HUES48 (cell line): Measurements from ENCODE around the gene MNX1.
A peak's percentile ranks its signal among the peaks of the same experiment; 100 is the strongest.

Experiments used
- H3K27ac ChIP-seq: one replicate; pipeline ENCODE4 v1.7.0; 2013; ENCODE audit warnings: low read depth, low read length, inconsistent platforms
- H3K27me3 ChIP-seq: 2 replicates; pipeline ENCODE4 v1.6.1; 2013; ENCODE audit warnings: mild to moderate bottlenecking, low read length; ENCODE audit not compliant: control insufficient read depth, insufficient read depth
- H3K36me3 ChIP-seq: 2 replicates; pipeline ENCODE4 v1.6.1; 2013; ENCODE audit warnings: low read length; ENCODE audit not compliant: control insufficient read depth, insufficient read depth
- H3K4me1 ChIP-seq: 2 replicates; pipeline ENCODE4 v1.6.1; 2013; ENCODE audit warnings: mild to moderate bottlenecking, low read length; ENCODE audit not compliant: control insufficient read depth, insufficient read depth
- H3K4me3 ChIP-seq: 2 replicates; pipeline ENCODE4 v1.5.1; 2013; ENCODE audit warnings: mild to moderate bottlenecking, low read depth, low read length
- H3K9ac ChIP-seq: 2 replicates; pipeline ENCODE4 v1.6.1; 2013; ENCODE audit warnings: mild to moderate bottlenecking, low read depth, low read length, moderate library complexity
- H3K9me3 ChIP-seq: 2 replicates; pipeline ENCODE4 v1.6.1; 2013; ENCODE audit warnings: low read length; ENCODE audit not compliant: control insufficient read depth, insufficient read depth

MNX1 gene

DNA sequence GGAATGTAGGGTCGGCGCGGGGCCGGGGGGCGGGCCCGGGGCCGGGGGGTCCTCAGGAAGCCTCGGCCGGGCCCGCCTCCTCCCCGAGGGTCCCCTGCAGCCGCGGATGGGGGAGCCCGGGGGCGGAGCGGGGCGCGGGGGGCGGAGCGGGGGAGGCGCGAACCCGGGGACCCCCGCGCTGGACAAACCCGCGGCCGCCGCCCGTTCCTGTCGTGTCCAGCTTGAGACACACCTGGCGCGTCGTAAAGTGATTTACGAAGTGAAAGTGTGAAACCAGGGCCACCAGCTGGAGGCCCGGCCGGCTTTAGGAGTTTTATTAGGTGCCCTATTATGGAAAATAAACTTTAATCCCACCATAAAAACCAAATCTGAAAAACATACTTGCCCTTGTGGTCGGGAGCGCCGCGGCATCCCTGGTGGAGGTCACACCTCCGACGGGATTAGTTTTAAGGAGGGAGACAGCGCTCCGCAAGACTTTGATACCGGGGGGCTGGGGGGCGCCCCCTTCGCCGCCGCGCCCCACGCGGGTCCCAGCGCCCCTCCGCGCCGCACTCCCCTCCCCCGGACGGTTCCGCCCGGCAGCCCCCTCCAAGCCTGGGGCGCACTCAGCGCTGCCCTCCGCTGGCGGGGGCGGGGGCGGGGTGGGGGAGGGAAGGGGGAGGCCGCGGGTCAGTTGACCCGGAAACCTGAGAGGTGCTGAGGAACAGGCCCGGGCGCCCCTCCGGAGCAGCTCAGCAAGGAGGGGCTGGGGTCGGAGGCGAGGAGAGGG is 10.3 kb downstream of the MNX1 start:
- Histone ChIP-seq H3K4me3 (peak overlapping the region; percentile 34), H3K27me3 (peaks cover 95% of the 10 kb centered on the region), H3K27ac (no peak overlapping the region), H3K9ac (no peak overlapping the region), H3K4me1 (peaks cover 14% of the 10 kb centered on the region), H3K9me3 (no peaks in the 10 kb centered on the region), H3K36me3 (no peaks in the 10 kb centered on the region)

- Histone ChIP-seq H3K27me3 (peaks cover 90% of the 10 kb centered on the region), H3K4me1 (peaks cover 11% of the 10 kb centered on the region), H3K27ac (no peak overlapping the region), H3K36me3 (no peaks in the 10 kb centered on the region), H3K4me3 (peak overlapping the region; percentile 7; the same call in 1 of the 2 replicates), H3K9me3 (no peaks in the 10 kb centered on the region), H3K9ac (no peak overlapping the region)
Measured at GRCh38 chr7:156998988-156999957, 11.2 kb downstream of the MNX1 start.

DNA sequence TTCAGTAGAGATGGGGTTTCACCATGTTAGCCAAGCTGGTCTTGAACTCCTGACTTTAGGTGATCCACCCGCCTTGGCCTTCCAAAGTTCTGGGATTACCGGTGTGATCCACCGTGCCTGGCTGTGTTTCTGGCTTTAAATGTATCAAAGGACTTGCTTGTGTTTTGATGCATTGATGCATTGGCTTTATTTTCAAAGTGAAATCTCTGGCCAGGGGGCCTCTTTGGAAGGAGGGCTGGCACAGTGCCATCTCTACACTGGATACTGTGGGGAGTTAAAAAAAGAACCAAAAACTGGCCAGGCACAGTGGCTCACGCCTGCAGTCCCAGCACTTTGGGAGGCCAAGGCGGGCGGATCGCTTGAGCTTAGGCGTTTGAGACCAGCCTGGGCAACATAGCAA is 16.0 kb downstream of the MNX1 start:
- Histone ChIP-seq H3K27ac (no peak overlapping the region), H3K27me3 (peaks cover 50% of the 10 kb centered on the region)

DNA sequence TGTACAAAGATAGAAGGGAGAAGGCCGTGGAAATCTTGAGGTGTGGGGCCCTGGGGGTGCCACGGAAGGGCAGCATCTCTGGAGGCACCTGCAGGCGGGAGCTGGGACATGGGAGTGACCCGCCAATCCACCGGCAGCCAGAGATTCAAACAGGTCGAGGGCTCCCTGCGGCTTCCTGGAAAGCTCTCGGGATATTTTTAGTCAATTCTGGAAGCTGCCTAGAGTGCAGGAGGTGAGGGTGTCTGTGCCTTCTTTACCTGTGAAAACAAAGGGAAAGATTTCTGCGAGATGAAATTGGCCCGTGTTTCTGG is 16.6 kb downstream of the MNX1 start:
- H3K27me3 ChIP-seq: peaks cover 45% of the 10 kb centered on the region

More for the DNA sequence above, 16.0 kb downstream of the MNX1 start:
- Histone ChIP-seq H3K9ac (no peak overlapping the region), H3K4me1 (no peaks in the 10 kb centered on the region), H3K9me3 (no peaks in the 10 kb centered on the region), H3K36me3 (no peaks in the 10 kb centered on the region), H3K4me3 (no peak overlapping the region)

GRCh38 chr7:156993021-156993924 is 17.2 kb downstream of the MNX1 start:
- no peak overlapping the region for H3K9ac ChIP-seq

More for the DNA sequence above, 16.6 kb downstream of the MNX1 start:
- Histone ChIP-seq H3K4me1 (no peaks in the 10 kb centered on the region), H3K9me3 (no peaks in the 10 kb centered on the region), H3K4me3 (no peak overlapping the region), H3K27ac (no peak overlapping the region), H3K9ac (no peak overlapping the region), H3K36me3 (no peaks in the 10 kb centered on the region)

GRCh38 chr7:156989766-156990535 is 20.5 kb downstream of the MNX1 start:
- no peaks in the 10 kb centered on the region for H3K9me3 ChIP-seq
- no peaks in the 10 kb centered on the region for H3K36me3 ChIP-seq
- H3K4me1 ChIP-seq: no peaks in the 10 kb centered on the region
- H3K9ac ChIP-seq: no peak overlapping the region
- no peak overlapping the region for H3K27ac ChIP-seq
- H3K4me3 ChIP-seq: no peak overlapping the region
- H3K27me3 ChIP-seq: peaks cover 11% of the 10 kb centered on the region; the same call in 1 of the 2 replicates

More at GRCh38 chr7:156993021-156993924, 17.2 kb downstream of the MNX1 start:
- no peaks in the 10 kb centered on the region for H3K4me1 ChIP-seq
- no peak overlapping the region for H3K4me3 ChIP-seq
- no peak overlapping the region for H3K27ac ChIP-seq
- peaks cover 39% of the 10 kb centered on the region for H3K27me3 ChIP-seq
- no peaks in the 10 kb centered on the region for H3K9me3 ChIP-seq
- H3K36me3 ChIP-seq: no peaks in the 10 kb centered on the region

DNA sequence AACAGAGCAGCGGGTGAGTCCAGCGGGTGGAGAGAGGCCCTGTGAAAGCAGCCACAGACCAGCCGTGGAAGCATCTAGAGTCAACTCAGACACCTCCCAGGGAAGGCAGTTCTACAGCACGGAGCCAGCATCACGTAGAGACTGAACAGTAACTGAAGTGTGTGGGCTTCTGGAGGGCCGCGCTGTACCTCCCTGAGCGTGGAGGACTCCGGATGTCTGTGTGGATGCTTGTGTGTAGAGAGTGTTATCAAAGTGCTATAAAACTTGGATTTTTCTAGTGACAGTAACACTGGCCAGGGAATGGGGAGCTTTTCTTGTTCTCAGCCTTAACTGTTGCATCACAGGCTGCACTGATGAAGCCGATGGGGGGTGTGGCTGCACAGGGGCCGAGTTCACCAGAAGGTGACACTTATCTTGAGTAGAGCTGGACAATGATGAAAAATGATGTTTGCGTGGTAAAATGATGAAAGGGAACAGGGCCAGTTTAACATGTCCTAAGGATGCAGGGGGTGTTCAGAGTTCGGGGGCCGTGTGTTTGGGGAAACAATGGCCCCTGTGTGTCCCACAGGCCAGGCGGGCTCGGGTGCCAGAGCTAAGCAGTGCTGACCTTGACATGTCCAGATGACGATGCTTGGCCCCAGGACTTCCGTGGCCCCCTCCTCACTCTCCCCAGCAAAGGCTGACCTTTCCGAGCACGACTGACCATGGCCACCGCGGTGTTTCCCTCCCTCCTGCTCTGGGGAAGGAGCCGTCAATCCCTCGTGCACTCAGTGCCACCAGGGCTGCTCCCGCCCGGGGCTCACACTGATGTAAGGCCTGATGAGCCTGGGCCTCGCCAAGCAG is 21.9 kb downstream of the MNX1 start:
- no peaks in the 10 kb centered on the region for H3K9me3 ChIP-seq
- no peaks in the 10 kb centered on the region for H3K36me3 ChIP-seq
- no peaks in the 10 kb centered on the region for H3K4me1 ChIP-seq
- no peak overlapping the region for H3K4me3 ChIP-seq
- H3K9ac ChIP-seq: no peak overlapping the region
- peaks cover 7% of the 10 kb centered on the region; the same call in 1 of the 2 replicates for H3K27me3 ChIP-seq
- no peak overlapping the region for H3K27ac ChIP-seq

DNA sequence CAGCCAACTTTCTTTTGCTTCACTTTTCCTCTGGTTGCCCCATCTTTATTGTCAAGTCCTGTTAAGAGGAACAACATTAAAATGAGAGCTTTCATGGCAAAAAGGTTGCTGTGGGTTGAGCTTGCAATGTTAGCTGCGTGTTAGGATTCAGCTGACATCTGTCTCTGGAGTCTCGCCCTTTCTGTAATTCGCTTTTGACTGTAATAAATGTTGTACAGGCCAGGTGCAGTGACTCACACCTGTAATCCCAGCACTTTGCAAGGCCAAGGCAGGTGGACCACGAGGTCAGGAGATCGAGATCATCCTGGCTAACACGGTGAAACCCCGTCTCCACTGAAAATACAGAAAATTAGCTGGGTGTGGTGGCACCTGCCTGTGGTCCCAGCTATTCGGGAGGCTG is 24.1 kb downstream of the MNX1 start:
- no peaks in the 10 kb centered on the region for H3K36me3 ChIP-seq
- H3K4me3 ChIP-seq: no peak overlapping the region
- no peak overlapping the region for H3K9ac ChIP-seq
- no peaks in the 10 kb centered on the region for H3K4me1 ChIP-seq
- H3K9me3 ChIP-seq: 0 out of 2 replicates have a peak, but pooled peaks cover 4% of the 10 kb centered on the region
- H3K27me3 ChIP-seq: no peaks in the 10 kb centered on the region
- no peak overlapping the region for H3K27ac ChIP-seq

DNA sequence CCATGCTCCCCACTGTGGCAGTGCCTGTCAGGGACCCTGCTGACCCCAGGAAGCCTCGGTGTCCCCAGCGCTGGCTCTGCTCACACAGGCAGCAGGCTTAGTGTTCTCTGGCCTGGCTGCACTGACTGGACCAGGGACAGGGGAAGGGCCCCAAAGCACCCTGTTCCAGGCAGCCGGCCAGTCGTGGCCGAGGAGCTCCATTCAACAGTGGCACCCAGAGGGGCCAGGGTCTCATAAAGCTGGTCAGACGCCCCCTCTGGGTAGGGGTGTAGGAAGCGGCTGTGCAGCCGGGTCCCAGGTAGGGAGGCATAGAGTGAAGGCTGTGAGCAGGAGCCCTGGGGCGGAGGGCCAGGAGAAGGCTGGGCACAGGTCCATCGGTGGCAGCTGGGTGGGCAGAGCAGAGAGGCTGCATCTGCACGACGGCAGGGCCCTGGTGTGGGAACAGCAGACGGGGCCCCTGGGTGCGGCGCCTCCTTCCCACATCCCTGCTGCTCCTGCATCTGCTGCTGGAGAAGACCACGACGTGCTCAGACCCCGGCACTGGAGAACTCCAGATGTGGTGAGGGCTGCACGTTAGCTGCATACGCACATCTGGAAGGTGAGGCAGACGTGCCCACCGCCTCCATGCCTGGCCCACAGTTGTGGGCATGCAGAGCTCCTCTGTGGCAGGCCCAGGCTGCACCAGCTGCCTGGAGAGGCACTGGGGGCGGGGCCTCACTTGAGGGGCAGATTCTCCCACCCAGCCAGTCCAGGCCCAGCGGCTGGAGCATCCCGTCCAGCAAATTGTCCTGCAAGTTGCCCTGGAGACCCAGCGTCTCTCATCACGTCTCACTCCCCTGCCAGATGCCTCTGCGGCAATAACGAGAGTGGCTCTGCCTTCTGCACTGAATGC is 25.1 kb downstream of the MNX1 start:
- H3K9ac ChIP-seq: no peak overlapping the region
- H3K27ac ChIP-seq: no peak overlapping the region
- no peaks in the 10 kb centered on the region for H3K27me3 ChIP-seq
- H3K36me3 ChIP-seq: no peaks in the 10 kb centered on the region
- no peaks in the 10 kb centered on the region for H3K4me1 ChIP-seq
- H3K9me3 ChIP-seq: 0 out of 2 replicates have a peak, but pooled peaks cover 4% of the 10 kb centered on the region
- no peak overlapping the region for H3K4me3 ChIP-seq
